HG03439 (cell line): ENCODE results near the gene PDXDC1.
"Not testable (repeated sequence)": the region's sequence is repeated elsewhere in the genome, so short reads cannot be mapped to it uniquely, and the experiment has no call there.

Source experiments
- ATAC-seq: cut with Tn5 transposase; IDR thresholded peaks from one replicate; pipeline ENCODE4 v1.9.1; 2021; ENCODE audit warnings: mild to moderate bottlenecking, moderate library complexity; ENCODE audit not compliant: unreplicated experiment

The PDXDC1 gene, protein sequence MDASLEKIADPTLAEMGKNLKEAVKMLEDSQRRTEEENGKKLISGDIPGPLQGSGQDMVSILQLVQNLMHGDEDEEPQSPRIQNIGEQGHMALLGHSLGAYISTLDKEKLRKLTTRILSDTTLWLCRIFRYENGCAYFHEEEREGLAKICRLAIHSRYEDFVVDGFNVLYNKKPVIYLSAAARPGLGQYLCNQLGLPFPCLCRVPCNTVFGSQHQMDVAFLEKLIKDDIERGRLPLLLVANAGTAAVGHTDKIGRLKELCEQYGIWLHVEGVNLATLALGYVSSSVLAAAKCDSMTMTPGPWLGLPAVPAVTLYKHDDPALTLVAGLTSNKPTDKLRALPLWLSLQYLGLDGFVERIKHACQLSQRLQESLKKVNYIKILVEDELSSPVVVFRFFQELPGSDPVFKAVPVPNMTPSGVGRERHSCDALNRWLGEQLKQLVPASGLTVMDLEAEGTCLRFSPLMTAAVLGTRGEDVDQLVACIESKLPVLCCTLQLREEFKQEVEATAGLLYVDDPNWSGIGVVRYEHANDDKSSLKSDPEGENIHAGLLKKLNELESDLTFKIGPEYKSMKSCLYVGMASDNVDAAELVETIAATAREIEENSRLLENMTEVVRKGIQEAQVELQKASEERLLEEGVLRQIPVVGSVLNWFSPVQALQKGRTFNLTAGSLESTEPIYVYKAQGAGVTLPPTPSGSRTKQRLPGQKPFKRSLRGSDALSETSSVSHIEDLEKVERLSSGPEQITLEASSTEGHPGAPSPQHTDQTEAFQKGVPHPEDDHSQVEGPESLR

DNA sequence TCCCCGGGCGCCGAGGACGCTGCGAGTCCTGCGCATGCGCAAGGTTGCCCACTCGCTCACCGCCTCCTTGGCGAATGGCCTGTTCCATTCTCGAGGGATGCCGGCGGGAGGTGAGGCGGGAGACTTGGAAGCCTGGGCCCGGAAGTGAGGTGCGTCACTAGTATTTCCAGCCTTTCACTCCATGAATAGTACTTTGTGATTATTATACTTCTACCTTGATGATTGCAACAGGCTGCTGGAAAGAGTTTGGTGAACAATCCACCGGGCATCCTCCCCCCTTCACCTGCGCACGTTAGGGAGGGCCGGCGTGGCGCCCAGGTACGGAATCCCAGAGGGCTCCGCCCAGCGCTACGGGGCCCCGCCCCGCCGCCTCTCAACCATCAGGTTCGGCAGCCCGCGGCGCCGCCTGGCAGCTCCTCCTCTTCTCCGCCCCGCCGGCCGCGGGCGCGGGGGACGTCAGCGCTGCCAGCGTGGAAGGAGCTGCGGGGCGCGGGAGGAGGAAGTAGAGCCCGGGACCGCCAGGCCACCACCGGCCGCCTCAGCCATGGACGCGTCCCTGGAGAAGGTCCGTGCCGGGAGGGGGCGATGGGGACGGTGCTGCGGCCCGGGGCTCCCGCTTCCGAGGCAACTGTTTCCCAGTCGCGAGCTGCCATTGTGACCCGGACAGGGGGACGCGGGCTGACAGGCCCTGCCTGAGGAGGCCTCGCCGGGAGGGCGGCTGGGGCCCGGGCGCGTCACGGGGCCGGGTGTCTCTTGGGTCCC, at the start of gene PDXDC1:
PDXDC1 (plus strand) TSS at position 371 of the 762 bp plus-strand sequence; CDS start at position 545, 174 bp downstream.
- ATAC-seq = peak; percentile 92

DNA sequence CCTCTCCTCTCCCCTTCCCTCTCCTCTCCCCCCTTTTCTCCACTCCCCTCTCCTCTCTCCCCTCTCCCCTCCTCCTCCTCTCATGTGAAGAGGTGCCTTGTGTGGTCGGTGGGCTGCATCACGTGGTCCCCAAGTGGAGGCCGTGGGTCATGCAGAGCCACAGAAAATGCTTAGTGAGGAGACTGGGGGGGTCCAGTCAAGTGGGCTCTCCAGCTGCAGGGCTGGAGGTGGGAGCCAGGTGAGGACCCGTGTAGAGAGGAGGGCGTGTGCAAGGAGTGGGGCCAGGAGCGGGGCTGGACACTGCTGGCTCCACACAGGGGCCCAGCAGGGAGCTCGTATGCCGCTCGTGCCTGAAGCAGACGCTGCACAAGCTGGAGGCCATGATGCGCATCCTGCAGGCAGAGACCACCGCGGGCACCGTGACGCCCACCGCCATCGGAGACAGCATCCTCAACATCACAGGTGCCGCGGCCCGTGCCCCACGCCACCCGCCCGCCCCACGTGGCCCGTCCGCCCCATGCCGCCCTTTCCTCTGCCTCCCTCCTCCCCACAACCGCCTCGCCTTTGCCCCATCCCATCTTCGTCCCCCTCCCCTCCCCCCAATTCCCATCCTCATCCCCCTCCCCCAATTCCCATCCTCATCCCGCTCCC, 46.6 kb upstream of the PDXDC1 start:
- ATAC-seq = not testable (repeated sequence)

DNA sequence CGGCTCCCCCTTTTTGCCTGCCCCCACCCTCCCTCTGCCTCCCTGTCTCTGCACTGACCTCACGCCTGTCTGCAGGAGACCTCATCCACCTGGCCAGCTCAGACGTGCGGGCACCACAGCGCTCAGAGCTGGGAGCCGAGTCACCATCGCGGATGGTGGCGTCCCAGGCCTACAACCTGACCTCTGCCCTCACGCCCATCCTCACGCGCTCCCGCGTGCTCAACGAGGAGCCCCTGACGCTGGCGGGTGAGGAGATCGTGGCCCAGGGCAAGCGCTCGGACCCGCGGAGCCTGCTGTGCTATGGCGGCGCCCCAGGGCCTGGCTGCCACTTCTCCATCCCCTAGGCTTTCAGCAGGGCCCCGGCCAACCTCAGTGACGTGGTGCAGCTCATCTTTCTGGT, 45.6 kb upstream of the PDXDC1 start:
- ATAC-seq = not testable (repeated sequence)

DNA sequence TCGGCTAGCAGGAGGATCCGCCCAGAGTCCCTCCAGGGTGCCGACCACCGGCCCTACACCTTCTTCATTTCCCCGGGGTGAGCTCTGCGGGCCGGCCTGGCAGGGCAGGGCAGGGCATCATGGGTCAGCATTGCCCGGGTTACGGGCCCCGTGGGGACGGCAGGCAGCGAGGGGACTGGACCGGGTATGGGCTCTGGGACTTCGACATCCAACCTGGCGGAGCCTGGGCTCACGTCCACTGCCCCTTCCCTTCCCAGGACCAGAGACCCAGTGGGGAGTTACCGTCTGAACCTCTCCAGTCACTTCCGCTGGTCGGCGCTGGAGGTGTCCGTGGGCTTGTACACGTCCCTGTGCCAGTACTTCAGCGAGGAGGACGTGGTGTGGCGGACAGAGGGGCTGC, 44.6 kb upstream of the PDXDC1 start:
- ATAC-seq = not testable (repeated sequence)

DNA sequence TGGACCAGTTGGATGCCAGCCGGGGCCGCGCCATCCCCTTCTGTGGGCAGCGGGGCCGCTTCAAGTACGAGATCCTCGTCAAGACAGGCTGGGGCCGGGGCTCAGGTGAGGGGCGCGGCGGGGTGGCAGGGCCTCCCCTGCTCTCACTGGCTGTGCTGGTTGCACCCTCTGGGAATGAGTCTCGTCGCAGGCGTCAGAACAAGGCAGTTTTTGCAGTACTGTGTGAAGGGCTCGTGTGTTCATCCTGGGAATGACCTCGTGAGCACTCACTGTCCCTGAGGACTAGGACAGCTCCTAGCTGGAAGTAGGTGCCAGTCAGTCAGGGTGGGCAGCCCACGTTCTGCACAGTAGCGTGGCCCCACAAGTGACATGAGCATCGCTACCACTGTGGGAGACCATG, 43.9 kb upstream of the PDXDC1 start:
- not testable (repeated sequence) for ATAC-seq

DNA sequence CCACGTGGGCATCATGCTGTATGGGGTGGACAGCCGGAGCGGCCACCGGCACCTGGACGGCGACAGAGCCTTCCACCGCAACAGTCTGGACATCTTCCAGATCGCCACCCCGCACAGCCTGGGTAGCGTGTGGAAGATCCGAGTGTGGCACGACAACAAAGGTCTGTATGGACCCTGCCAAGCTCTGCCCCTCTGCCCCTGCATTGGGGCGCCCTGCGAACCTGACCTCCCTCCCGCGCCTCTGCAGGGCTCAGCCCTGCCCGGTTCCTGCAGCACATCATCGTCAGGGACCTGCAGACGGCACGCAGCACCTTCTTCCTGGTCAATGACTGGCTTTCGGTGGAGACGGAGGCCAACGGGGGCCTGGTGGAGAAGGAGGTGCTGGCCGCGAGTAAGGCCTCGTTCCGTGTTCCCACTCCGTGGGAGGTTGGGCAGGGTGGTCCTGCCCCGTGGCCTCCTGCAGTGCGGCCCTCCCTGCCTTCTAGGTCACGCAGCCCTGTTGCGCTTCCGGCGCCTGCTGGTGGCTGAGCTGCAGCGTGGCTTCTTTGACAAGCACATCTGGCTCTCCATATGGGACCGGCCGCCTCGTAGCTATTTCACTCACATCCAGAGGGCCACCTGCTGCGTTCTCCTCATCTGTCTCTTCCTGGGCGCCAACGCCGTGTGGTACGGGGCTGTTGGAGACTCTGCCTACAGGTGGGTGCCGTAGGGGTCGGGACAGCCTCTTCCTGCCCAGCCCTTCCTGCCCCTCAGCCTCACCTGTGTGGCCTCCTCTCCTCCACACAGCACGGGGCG, 42.0 kb upstream of the PDXDC1 start:
- ATAC-seq = not testable (repeated sequence)

DNA sequence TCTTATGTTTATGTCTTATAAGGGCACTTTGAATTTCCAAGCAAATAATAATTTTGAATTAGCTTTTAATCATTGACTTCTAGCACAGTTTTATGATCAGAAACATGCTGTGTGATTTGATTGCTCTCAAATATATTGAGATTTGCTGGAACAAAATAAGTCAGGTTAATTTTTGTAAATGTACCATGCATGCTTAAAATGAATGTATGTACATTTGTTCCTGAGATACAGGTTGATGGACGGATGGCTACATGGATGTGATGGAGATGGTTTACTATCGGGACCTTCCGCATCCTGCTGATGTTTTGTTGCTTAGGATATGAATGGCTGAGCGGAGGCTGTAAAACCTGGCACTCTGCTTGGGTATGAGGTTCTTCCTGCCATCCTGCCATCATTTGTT, 37.7 kb upstream of the PDXDC1 start, which contains the start of gene NPIPA1:
NPIPA1 (plus strand) TSS at position 301 of the 400 bp plus-strand sequence; CDS start at position 301, 0 bp downstream.
- not testable (repeated sequence) for ATAC-seq

DNA sequence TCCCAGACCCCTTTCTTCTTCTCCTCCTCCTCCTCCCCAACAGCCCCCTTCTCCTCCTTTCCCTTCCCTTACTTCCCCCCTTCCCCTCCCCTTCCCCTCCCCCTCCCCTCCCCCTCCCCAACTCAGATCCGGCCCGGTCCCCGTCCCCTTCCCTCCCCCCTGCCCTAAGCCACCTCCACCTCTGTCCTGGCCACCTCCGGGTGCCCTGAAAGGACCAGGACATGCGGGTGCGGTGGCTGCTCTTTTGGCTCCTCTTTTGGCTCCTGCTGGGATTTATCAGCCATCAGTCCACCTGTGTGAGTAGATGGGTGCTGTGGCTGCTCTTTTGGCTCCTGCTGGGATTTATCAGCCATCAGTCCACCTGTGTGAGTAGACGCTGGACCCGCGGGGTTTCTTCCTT, 36.8 kb upstream of the PDXDC1 start:
- ATAC-seq = not testable (repeated sequence)

DNA sequence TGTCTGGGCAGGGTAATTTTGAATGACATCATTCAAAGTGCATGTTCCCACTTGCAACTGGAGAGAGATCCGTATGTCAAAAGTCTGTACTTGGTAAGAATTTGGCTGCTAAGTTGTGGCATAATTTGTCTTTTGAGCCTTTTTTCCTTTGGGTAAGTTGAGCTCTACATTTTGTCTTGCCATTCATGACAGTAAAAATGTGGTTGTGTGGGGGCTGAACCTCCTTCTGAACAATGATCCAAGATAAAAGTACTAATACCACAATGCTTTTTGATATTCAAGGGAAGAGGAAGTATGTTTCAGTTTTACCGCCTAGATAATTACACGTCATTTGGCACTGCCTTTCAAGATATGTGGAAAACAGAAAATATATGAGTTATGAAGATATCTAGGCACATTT, 32.1 kb upstream of the PDXDC1 start:
- ATAC-seq = not testable (repeated sequence)

DNA sequence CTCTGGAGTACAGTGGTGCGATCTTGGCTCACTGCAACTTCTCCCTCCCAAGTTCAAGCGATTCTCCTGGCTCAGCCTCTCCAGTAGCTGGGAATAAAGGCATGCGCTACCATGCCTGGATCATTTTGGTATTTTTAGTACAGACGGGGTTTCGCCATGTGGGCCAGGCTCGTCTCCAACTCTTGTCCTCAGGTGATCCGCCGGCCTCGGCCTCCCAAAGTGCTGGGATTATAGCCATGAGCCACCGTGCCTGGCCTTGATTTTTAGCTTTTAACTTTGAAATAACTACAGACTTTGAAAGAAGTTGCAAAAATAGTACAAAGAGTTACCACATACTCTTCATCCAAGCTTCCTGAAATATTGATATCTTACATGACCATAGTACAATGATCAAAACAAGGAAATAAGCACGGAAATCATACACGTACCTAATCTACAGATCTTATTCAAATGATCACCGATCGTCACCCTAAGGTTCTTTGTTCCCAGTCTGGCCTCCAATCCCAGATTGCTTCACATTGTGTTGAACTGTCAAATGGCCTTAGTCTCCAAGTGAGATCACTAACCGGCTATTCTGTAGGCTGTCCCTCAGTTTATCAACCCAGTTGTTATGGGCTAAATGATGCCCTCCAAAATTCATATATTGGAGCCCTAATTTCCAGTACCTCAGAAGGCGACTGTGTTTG, 19.1 kb upstream of the PDXDC1 start:
- ATAC-seq = no peak

DNA sequence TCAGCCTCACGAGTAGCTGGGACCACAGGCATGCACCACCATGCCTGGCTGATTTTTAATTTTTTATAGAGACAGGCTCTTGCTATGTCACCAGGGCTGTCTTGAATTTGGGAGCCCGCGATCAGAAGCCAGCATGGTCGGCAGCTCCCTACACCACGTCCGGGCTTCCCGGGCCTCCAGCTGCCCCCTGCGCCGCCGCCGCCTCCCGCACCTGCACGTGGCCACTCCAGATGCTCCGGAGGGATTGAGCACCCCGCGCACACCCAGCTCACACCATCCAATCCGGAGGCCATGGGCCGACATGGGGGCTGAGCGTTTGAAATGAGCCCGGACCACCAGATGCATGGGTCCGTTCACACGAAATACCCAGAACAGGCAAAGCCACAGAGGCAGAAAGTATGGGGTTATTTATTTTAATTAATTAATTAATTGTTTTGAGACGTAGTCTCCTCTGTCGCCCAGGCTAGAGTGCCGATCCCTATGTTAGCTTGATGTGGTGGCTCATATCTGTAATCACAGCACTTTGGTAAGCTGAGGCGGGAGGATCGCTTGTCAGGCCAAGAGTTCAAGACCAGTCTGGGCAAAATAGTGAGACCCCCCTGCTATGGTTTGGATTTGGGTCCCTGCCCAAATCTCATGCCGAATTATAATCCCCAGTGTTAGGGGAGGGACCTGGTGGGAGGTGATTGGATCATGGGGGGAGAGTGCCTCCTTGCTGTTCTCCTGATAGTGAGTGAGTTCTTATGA, 17.1 kb upstream of the PDXDC1 start:
- no peak for ATAC-seq

DNA sequence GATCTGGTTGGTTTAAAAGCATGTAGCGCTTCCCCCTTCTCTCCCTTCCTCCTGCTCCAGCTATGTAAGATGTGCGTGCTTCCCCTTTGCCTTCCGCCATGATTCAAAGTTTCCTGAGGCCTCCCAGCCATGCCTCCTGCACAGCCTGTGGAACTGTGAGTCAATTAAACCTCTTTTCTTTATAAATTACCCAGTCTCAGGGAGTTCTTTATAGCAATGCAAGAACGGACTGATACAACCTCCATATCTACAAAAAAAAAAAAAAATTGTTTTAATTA, 16.6 kb upstream of the PDXDC1 start:
- no peak for ATAC-seq

DNA sequence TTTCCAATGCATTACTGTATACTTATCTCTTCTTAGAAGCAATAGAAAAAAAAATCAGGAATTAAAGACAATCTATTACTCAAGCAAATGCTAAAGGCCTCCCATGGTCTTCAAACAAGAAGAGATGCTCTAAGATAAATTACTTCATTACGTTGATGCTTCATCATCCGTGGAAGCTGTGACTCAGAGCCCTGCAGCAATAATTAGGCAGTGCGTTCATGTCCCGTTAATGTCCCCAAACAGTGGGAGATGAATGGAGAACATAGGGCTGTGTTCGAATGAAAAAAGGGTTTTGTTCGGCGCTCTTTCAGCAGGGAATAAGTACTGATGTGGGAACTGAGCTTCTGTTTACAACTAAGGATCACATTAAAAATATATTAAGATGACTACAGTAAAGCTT, 15.9 kb upstream of the PDXDC1 start:
- no peak for ATAC-seq

DNA sequence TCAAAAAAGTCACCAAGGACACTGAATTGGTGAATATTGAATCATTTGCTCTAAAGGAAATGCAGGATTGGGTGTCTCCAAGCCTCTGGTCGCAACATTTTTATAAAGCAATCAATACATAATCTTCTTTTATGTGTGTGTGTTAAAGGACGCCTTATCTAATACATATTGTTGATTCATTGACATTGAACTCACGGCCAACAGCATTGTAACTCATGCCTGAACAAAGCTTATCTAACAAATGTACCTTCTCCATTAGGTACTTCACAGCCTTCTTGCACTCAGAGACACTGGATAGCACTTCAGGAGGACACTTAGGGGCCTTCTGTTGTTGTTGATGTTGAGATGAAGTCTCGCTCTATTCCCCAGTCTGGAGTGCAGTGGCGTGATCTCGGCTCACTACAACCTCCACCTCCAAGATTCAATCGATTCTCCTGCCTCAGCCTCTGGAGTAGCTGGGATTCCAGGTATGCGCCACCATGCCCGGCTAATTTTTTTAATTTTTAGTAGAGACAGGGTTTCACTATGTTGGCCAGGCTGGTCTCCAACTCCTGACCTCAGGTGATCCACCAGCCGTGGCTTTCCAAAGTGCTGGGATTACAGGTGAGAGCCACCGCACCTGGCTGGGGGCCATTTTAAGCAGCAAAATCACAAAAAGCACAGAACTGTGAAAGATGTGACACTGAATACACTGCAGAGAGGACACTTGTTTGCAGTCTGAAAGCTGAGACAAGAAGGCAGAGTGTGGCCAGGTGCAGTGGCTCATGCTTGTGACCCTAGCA, 13.2 kb upstream of the PDXDC1 start:
- ATAC-seq = no peak

DNA sequence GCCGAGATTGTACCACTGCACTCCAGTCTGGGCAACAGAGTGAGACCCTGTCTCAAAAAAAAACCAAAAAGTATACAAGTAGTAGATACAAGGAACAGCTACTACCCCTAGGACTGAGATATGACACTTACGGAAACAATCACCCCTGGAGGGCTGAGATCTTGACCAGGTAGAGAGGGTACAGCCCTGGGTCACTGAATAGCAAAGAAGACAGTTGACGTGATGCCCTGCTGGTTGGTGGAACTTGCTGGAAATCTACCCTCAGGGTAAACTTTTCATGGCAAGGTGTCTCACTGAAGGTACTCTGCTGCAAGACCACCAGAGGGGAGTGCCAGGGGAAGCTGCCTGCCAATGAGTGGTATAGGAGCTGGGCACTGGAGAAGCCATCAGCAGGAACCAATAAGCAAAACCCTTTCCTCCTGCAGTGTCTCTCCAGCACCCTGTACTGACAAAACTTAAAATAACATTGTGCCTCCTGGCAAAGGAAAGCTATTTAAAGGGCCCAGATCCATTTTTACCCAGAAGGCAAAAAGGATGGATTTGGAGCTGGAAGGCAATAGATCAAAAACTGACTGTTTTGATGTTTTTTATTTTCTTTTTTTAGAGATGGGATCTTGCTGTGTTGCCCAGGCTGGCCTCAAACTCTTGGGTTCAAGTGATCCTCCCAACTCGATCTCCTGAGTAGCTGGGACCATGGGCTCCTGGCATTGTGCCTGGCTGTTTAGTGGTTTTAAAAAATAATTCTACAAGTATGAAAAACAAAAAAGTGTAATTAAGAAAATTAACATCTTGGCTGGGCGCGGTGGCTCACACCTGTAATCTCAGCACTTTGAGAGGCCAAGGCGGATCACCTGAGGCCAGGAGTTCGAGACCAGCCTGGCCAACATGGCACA, 11.3 kb upstream of the PDXDC1 start:
- no peak for ATAC-seq

DNA sequence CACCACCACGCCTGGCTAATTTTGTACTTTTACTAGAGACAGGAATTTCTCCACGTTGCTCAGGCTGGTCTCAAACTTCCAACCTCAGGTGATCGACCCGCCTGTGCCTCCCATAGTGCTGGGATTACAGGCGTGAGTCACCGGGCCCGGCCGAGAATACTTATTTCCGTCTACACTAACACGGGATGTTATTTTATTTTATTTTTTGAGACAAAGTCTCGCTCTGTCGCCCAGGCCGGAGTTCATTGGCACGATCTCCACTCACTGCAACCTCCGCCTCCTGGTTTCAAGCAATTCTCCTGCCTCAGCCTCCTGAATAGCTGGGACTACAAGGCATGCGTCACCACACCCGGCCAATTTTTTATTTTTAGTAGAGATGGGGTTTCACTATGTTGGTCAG, 9.5 kb upstream of the PDXDC1 start:
- no peak for ATAC-seq

DNA sequence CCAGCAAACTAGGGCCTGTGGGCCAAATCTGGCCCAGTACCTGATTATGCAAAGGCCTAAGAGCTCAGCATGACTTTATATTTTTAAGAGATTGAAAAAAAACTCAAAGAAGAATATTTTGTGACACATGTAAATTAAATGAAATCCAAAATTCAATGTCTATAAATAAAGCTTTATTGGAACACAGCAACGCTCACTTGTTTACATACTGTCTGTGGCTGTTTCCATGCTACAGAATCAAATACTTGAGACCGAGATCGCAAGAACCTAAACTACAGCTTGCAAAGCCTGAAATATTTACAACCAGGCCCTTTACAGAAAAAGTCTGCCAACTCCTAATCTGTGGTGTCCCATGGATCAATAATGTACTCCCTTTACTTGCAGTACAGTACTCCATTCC, 5.0 kb upstream of the PDXDC1 start:
- ATAC-seq = not testable (repeated sequence)
